ENCODE measurements around the gene HLA-DQB1.
"Not testable (repeated sequence)": the region's sequence is repeated elsewhere in the genome, so short reads cannot be mapped to it uniquely, and the experiment has no call there.

HLA-DQB1 gene

GRCh38 chr6:32637883-32638282, 28.6 kb downstream of the HLA-DQB1 start:
- H2AFZ ChIP-seq (ENCODE audit: low read length) = no peak overlapping the region
- no peaks in the 10 kb centered on the region for H3K9me3 ChIP-seq (replicated peaks; ENCODE audit: insufficient read depth, low read length)
- H3K4me2 ChIP-seq (ENCODE audit: low read depth, low read length) = no peak overlapping the region
- no peaks in the 10 kb centered on the region for H3K4me1 ChIP-seq (ENCODE audit: low read length)
- H3K27me3 ChIP-seq (replicated peaks; ENCODE audit: insufficient read depth, low read length) = no peaks in the 10 kb centered on the region
- H3K36me3 ChIP-seq (replicated peaks; ENCODE audit: insufficient read depth, low read length) = no peaks in the 10 kb centered on the region
- no peak for DNase-seq
- TF ChIP-seq EZH2 (optimal IDR thresholded peaks at IDR 0.05; ENCODE audit: low read depth, low read length) (no peak), EZH2phosphoT487 (IDR thresholded peaks at IDR 0.05; ENCODE audit: low read length) (no peak), CTCF (IDR thresholded peaks at IDR 0.05; ENCODE audit: low read length) (no peak)
- no peak overlapping the region for H3K9ac ChIP-seq (ENCODE audit: low read length)
- no peaks in the 10 kb centered on the region for H4K20me1 ChIP-seq (ENCODE audit: insufficient read depth, low read length)
- H3K4me3 ChIP-seq (ENCODE audit: low read length) = no peak overlapping the region
- H3F3A ChIP-seq (ENCODE audit: insufficient read depth, low read length) = no peaks in the 10 kb centered on the region
- no peaks in the 10 kb centered on the region for H3K9me2 ChIP-seq (replicated peaks; ENCODE audit: insufficient read depth, low read length)
- no peak overlapping the region for H3K27ac ChIP-seq (ENCODE audit: low read length)
- H3K79me2 ChIP-seq (ENCODE audit: low read length) = no peaks in the 10 kb centered on the region

DNA sequence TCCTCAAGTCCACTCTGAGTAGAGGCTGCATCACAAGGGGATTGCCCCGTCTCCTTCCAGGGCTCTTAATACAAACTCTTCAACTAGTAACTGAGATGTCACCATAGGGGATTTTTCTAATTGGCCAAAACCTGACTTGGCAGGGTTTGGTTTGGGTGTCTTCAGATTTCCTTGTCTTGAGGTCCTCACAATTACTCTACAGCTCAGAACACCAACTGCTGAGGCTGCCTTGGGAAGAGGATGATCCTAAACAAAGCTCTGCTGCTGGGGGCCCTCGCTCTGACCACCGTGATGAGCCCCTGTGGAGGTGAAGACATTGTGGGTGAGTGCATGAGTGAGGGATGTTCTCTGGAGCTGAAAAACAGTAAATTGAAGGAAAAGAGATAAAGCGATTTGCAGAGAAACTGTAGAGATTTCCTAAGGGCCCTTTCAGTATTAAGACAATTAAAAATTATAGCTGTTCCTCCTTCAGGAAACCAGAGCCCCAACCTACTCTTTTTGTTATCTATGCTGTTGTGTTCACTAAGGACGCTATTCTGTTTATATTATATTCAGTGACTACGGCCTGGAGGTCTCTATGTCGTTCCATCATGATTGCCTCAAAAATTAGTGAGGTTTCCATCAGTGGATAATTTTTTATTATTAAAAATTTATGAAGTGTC, 29.1 kb downstream of the HLA-DQB1 start, which contains the start of gene HLA-DQA1:
Gene HLA-DQA1, plus strand, starts transcription at position 188 of the 662 bp plus-strand sequence. Its CDS starts 53 bp downstream, at position 241.
- Histone ChIP-seq H3K9me2 (replicated peaks; ENCODE audit: insufficient read depth, low read length) (no peaks in the 10 kb centered on the region), H3F3A (ENCODE audit: insufficient read depth, low read length) (no peaks in the 10 kb centered on the region), H3K79me2 (ENCODE audit: low read length) (no peaks in the 10 kb centered on the region), H3K27me3 (replicated peaks; ENCODE audit: insufficient read depth, low read length) (no peaks in the 10 kb centered on the region), H3K9me3 (replicated peaks; ENCODE audit: insufficient read depth, low read length) (no peaks in the 10 kb centered on the region), H3K4me1 (ENCODE audit: low read length) (no peaks in the 10 kb centered on the region), H2AFZ (ENCODE audit: low read length) (no peak within 1 kb of the TSS), H3K4me2 (ENCODE audit: low read depth, low read length) (no peak within 1 kb of the TSS), H3K4me3 (ENCODE audit: low read length) (no peak within 1 kb of the TSS), H3K27ac (ENCODE audit: low read length) (no peak within 1 kb of the TSS), H4K20me1 (ENCODE audit: insufficient read depth, low read length) (no peaks in the 10 kb centered on the region), H3K36me3 (replicated peaks; ENCODE audit: insufficient read depth, low read length) (no peaks in the 10 kb centered on the region), H3K9ac (ENCODE audit: low read length) (no peak within 1 kb of the TSS)
- no peak for DNase-seq
- TF ChIP-seq EZH2phosphoT487 (IDR thresholded peaks at IDR 0.05; ENCODE audit: low read length) (no peak), CTCF (IDR thresholded peaks at IDR 0.05; ENCODE audit: low read length) (no peak), EZH2 (optimal IDR thresholded peaks at IDR 0.05; ENCODE audit: low read depth, low read length) (no peak)

DNA sequence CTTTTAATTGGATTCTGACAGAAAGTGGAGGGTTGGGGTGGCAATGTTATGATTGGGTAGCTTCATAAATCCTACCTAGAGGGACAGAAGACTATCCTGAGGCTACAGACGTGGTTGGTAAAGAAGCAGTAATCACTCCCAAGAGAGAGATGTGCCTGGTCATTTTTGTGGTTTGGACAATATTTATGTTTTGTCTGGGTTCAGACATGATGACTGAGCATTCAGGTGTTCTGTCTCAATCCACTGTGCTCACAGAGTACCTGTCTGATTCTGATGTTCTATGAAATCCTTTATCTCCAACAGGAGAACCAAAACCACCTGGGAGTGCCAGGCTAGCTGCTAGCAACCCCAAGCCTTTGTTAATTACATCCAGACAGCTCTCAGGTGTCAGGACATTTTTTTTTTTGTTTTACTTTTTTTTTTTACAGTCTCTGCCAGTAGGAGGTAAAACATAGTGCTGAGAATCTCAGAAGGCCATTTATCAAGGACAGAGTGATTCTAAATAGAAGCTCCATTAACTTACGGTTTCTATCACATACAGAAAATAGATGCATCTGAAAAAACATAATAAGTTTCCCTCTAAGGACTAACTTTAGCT, 30.8 kb downstream of the HLA-DQB1 start:
- Histone ChIP-seq H3K9me2 (replicated peaks; ENCODE audit: insufficient read depth, low read length) (no peaks in the 10 kb centered on the region), H3K4me3 (ENCODE audit: low read length) (no peak overlapping the region), H3K9me3 (replicated peaks; ENCODE audit: insufficient read depth, low read length) (no peaks in the 10 kb centered on the region), H3K9ac (ENCODE audit: low read length) (no peak overlapping the region), H3K4me1 (ENCODE audit: low read length) (no peaks in the 10 kb centered on the region), H4K20me1 (ENCODE audit: insufficient read depth, low read length) (no peaks in the 10 kb centered on the region), H3K27me3 (replicated peaks; ENCODE audit: insufficient read depth, low read length) (no peaks in the 10 kb centered on the region), H3K36me3 (replicated peaks; ENCODE audit: insufficient read depth, low read length) (no peaks in the 10 kb centered on the region), H3F3A (ENCODE audit: insufficient read depth, low read length) (no peaks in the 10 kb centered on the region), H2AFZ (ENCODE audit: low read length) (no peak overlapping the region), H3K27ac (ENCODE audit: low read length) (no peak overlapping the region), H3K79me2 (ENCODE audit: low read length) (no peaks in the 10 kb centered on the region), H3K4me2 (ENCODE audit: low read depth, low read length) (no peak overlapping the region)
- peak; percentile 7 for DNase-seq
- TF ChIP-seq EZH2phosphoT487 (IDR thresholded peaks at IDR 0.05; ENCODE audit: low read length) = no peak
- TF ChIP-seq CTCF (IDR thresholded peaks at IDR 0.05; ENCODE audit: low read length) = no peak
- TF ChIP-seq EZH2 (optimal IDR thresholded peaks at IDR 0.05; ENCODE audit: low read depth, low read length) = no peak

DNA sequence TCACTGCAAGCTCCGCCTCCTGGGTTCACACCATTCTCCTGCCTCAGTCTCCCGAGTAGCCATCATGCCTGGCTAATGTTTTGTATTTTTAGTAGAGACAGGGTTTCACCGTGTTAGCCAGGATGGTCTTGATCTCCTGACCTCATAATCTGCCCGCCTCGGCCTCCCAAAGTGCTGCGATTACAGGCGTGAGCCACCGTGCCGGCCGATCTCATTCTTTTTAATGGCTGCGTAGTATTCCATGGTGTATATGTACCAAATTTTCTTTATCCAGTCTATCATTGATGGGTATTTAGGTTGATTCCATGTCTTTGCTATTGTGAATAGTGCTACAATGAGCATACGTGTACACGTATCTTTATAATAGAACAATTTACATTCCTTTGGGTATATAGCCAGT, 36.7 kb downstream of the HLA-DQB1 start:
- H3F3A ChIP-seq (ENCODE audit: insufficient read depth, low read length); DNase-seq; H3K36me3 ChIP-seq (replicated peaks; ENCODE audit: insufficient read depth, low read length); H3K27me3 ChIP-seq (replicated peaks; ENCODE audit: insufficient read depth, low read length); H3K9me3 ChIP-seq (replicated peaks; ENCODE audit: insufficient read depth, low read length); H4K20me1 ChIP-seq (ENCODE audit: insufficient read depth, low read length); H3K9ac ChIP-seq (ENCODE audit: low read length); H3K9me2 ChIP-seq (replicated peaks; ENCODE audit: insufficient read depth, low read length); H2AFZ ChIP-seq (ENCODE audit: low read length); H3K4me3 ChIP-seq (ENCODE audit: low read length); H3K4me2 ChIP-seq (ENCODE audit: low read depth, low read length); H3K4me1 ChIP-seq (ENCODE audit: low read length); H3K79me2 ChIP-seq (ENCODE audit: low read length); H3K27ac ChIP-seq (ENCODE audit: low read length): not testable (repeated sequence)

All from MM.1S (cell line).